Stomach (tissue), 4 donors: Measurements from ENCODE around the gene IREB2.

Experiments used
- CTCF ChIP-seq, 7 experiments: fragments of 450-650 bp in 4 of 7; fragments of 200-600 bp in 3 of 7; sonication (generic) in 3 of 7; IDR thresholded peaks; one replicate each; pipeline ENCODE4 v1.5.1; 2016 to 2019; ENCODE audit warnings: antibody characterized with exemption in 7 of 7, control low read depth in 2 of 7, mild to moderate bottlenecking in 1 of 7
- EP300 ChIP-seq: sonication (generic); formaldehyde crosslinking; IDR thresholded peaks from one replicate; pipeline ENCODE4 v1.6.1; 2017; ENCODE audit warnings: antibody characterized with exemption
- POLR2A ChIP-seq, 4 donors: fragments of 450-650 bp; IDR thresholded peaks; one replicate each; pipeline ENCODE4 v1.6.1; 2016; ENCODE audit warnings: antibody characterized with exemption in 4 of 4, control low read depth in 2 of 4, mild to moderate bottlenecking in 1 of 4, moderate library complexity in 1 of 4

- no peak for TF ChIP-seq POLR2A (IDR thresholded peaks at IDR 0.05)
- no peak for TF ChIP-seq CTCF (IDR thresholded peaks at IDR 0.05)
- TF ChIP-seq EP300: no peak
Observed at GRCh38 chr15:78540871-78541743, 103.1 kb downstream of the IREB2 start.
